Endothelial cell of umbilical vein (primary cell): ENCODE results near the gene ECPAS. TPM values are rescaled to one million over a fixed set of nuclear protein-coding genes. Genes with fewer than 3 reads are reported as not detected.

Source experiments
- BruUV-seq: library from RNA; stranded (reverse); fragments of 400-500 nt; replicated peaks from 2 replicates; lab custom pipeline; 2021; lab: Mats Ljungman, UMichigan
- CTCF ChIA-PET: fragments of 300-600, 350-600 bp; sonication (Branson Sonifier 250); formaldehyde crosslinking; loops from one replicate; lab custom pipeline; 2021; ENCODE audit warnings: antibody characterized with exemption, inconsistent platforms; lab: Charles Lee
- POLR2A ChIA-PET: fragments of 300-600, 350-600 bp; sonication (Branson Sonifier 250); formaldehyde crosslinking; loops from one replicate; lab custom pipeline; 2021; ENCODE audit warnings: antibody characterized with exemption, inconsistent platforms; lab: Charles Lee
- DNase-seq: peaks from one replicate; pipeline ENCODE4 v3.0.0-alpha.2; 2011; ENCODE audit warnings: low read depth, low spot score
- FAIRE-seq: peaks from 2 replicates; lab custom pipeline; 2011; peaks lifted over from hg19 to GRCh38; lab: Jason Lieb, UNC
- H2AFZ ChIP-seq: 2 replicates; pipeline ENCODE4 v1.6.0; 2012; ENCODE audit warnings: low read depth, low read length, control low read depth, inconsistent platforms
- H3K27ac ChIP-seq: 2 replicates; pipeline ENCODE4 v1.5.1; 2011; ENCODE audit warnings: low read depth, mild to moderate bottlenecking, control low read depth, low read length, moderate library complexity; ENCODE audit not compliant: insufficient read depth
- H3K27me3 ChIP-seq, 2 experiments: 2 replicates each; pipeline versions ENCODE4 v1.6.0 to v1.6.1; 2011; ENCODE audit warnings: low read length in 2 of 2, mixed read lengths in 1 of 2; ENCODE audit not compliant: control insufficient read depth in 2 of 2, insufficient read depth in 2 of 2
- H3K36me3 ChIP-seq, 2 experiments: 2 replicates in 1 of 2; 3 replicates in 1 of 2; pipeline ENCODE4 v1.5.1; 2011; ENCODE audit warnings: low read length in 2 of 2, mild to moderate bottlenecking in 1 of 2, moderate library complexity in 1 of 2; ENCODE audit not compliant: control insufficient read depth in 2 of 2, insufficient read depth in 2 of 2; ENCODE audit errors: extremely low read depth in 1 of 2
- H3K4me1 ChIP-seq: 3 replicates; pipeline ENCODE4 v1.5.1; 2011; ENCODE audit warnings: mild to moderate bottlenecking, low read length; ENCODE audit not compliant: control insufficient read depth, insufficient read depth; ENCODE audit errors: extremely low read depth
- H3K4me2 ChIP-seq: 2 replicates; pipeline ENCODE4 v1.6.1; 2011; ENCODE audit warnings: low read length, control low read depth, mixed read lengths; ENCODE audit not compliant: insufficient read depth
- H3K4me3 ChIP-seq, 3 experiments: fragments of 200-600 bp in 1 of 3; sonication (generic), shearing (Covaris generic) in 1 of 3; replicated peaks in 1 of 3; 2 replicates each; pipeline ENCODE4 v1.5.1; 2011 to 2016; ENCODE audit warnings: control low read depth in 3 of 3, low read length in 3 of 3, mild to moderate bottlenecking in 2 of 3, inconsistent platforms in 1 of 3, low read depth in 1 of 3, moderate library complexity in 1 of 3; ENCODE audit not compliant: insufficient read depth in 1 of 3
- H3K79me2 ChIP-seq: 2 replicates; pipeline ENCODE4 v1.6.0; 2012; ENCODE audit warnings: low read length, inconsistent platforms; ENCODE audit not compliant: control insufficient read depth, insufficient read depth
- H3K9ac ChIP-seq: replicated peaks from 2 replicates; pipeline ENCODE3; 2011; ENCODE audit warnings: low read length, control low read depth; ENCODE audit not compliant: insufficient read depth; ENCODE audit errors: extremely low read depth
- H3K9me1 ChIP-seq: replicated peaks from 3 replicates; pipeline ENCODE4 v1.6.0; 2011; ENCODE audit warnings: mild to moderate bottlenecking, low read length; ENCODE audit not compliant: control insufficient read depth, insufficient read depth; ENCODE audit errors: extremely low read depth
- H3K9me3 ChIP-seq: replicated peaks from 2 replicates; pipeline ENCODE4 v1.5.1; 2012; ENCODE audit warnings: low read length, inconsistent platforms; ENCODE audit not compliant: control insufficient read depth, insufficient read depth
- H4K20me1 ChIP-seq: replicated peaks from 2 replicates; pipeline ENCODE3; 2011; ENCODE audit warnings: mild to moderate bottlenecking, low read length; ENCODE audit not compliant: control insufficient read depth, insufficient read depth; ENCODE audit errors: extremely low read depth
- CTCF ChIP-seq, 2 donors: IDR thresholded peaks; 1 replicate in 1 of 2; 2 replicates in 1 of 2; pipeline ENCODE4 v1.5.1; 2011; ENCODE audit warnings: low read length in 2 of 2, mild to moderate bottlenecking in 2 of 2, moderate library complexity in 2 of 2, control low read depth in 1 of 2, inconsistent platforms in 1 of 2, low read depth in 1 of 2; ENCODE audit not compliant: insufficient read depth in 1 of 2; ENCODE audit errors: extremely low read depth in 1 of 2
- EZH2 ChIP-seq: IDR thresholded peaks from 2 replicates; pipeline ENCODE4 v1.6.1; 2012; ENCODE audit warnings: borderline replicate concordance, low read depth, mild to moderate bottlenecking, moderate library complexity, low read length, inconsistent platforms; ENCODE audit not compliant: severe bottlenecking
- FOS ChIP-seq: IDR thresholded peaks from 2 replicates; pipeline ENCODE4 v1.6.1; 2011; ENCODE audit warnings: mild to moderate bottlenecking, low read length, moderate library complexity, borderline replicate concordance; ENCODE audit not compliant: insufficient read depth
- JUN ChIP-seq: IDR thresholded peaks from 2 replicates; pipeline ENCODE4 v1.6.1; 2011; ENCODE audit warnings: borderline replicate concordance, low read depth; ENCODE audit not compliant: insufficient read length, insufficient read depth
- MAX ChIP-seq: IDR thresholded peaks from 2 replicates; pipeline ENCODE4 v1.6.1; 2011; ENCODE audit not compliant: insufficient read depth, insufficient read length
- MYC ChIP-seq: IDR thresholded peaks from one replicate; pipeline ENCODE4 v1.6.1; 2011; ENCODE audit warnings: mild to moderate bottlenecking, low read depth, low read length
- POLR2A ChIP-seq: IDR thresholded peaks from 2 replicates; pipeline ENCODE4 v1.6.1; 2012; ENCODE audit warnings: low read depth, mild to moderate bottlenecking, control low read depth, low read length
- POLR2AphosphoS5 ChIP-seq: IDR thresholded peaks from 2 replicates; pipeline ENCODE4 v1.6.1; 2012; ENCODE audit warnings: low read depth, mild to moderate bottlenecking, control low read depth, low read length, moderate library complexity; ENCODE audit not compliant: insufficient read depth
- dilution Hi-C: fragments of 300-500 bp; cut with MboI; formaldehyde crosslinking; loops from one replicate; pipeline ENCODE4 v1.15.0; 2019; ENCODE audit warnings: low sequenced_read_pairs; ENCODE audit not compliant: extremely low pct_ligation_motif_present
- intact Hi-C: fragments of 100-400 bp; cut with micrococcal nuclease; formaldehyde crosslinking; loops from one replicate; pipeline ENCODE4 v1.10.0; 2022
- polyA plus RNA-seq, 4 experiments: library from polyadenylated mRNA; depleted of rRNA in 3 of 4; stranded (reverse) in 3 of 4; unstranded in 1 of 4; fragments of >200 nt; gene quantifications; 2 replicates each; pipeline versions ENCODE4 v1.2.1 to v1.2.3, GENCODE V29; 2011 to 2012; ENCODE audit warnings: missing spikeins in 1 of 4
- total RNA-seq: library from RNA; stranded (reverse); gene quantifications from 2 replicates; pipeline ENCODE4 v1.2.3, GENCODE V29; 2021

The ECPAS gene
- total and polyA plus RNA-seq, 2 donors (not counting 3 experiments of a cell fraction or from before 2014, with no cell fraction given), result 17.9 to 89.3 TPM

- H3K36me3 ChIP-seq, result no peaks in the 10 kb centered on the region
- POLR2A ChIA-PET, result no interaction called here
- peaks cover 98% of the 10 kb centered on the region for H3K79me2 ChIP-seq
- H3K27ac ChIP-seq, result no peak overlapping the region
- no peaks in the 10 kb centered on the region for H3K4me1 ChIP-seq
- no peaks in the 10 kb centered on the region for H3K9me1 ChIP-seq
- no TSS peak for BruUV-seq
- H3K4me2 ChIP-seq, result no peak overlapping the region
- no peak overlapping the region for H3K4me3 ChIP-seq
- dilution Hi-C loops (no loop called here), intact Hi-C loops (no loop called here)
- CTCF ChIA-PET, result interaction anchor here (1.3 to 2.9 kb wide), 2 partner anchors 13 to 34 kb away, joined by 3 to 7 read pairs; no protein-coding TSS in a partner anchor
- FAIRE-seq (no peak), DNase-seq (no peak)
- no peaks in the 10 kb centered on the region for H3K9me3 ChIP-seq
- H3K9ac ChIP-seq, result no peak overlapping the region
- no peaks in the 10 kb centered on the region for H3K27me3 ChIP-seq
- H2AFZ ChIP-seq, result no peak overlapping the region
- peaks cover 7% of the 10 kb centered on the region for H4K20me1 ChIP-seq
- TF ChIP-seq MYC, result no peak
- TF ChIP-seq POLR2A, result no peak
- no peak for TF ChIP-seq JUN
- TF ChIP-seq EZH2, result no peak
- TF ChIP-seq POLR2AphosphoS5, result no peak
- TF ChIP-seq FOS, result no peak
- TF ChIP-seq CTCF (IDR thresholded peaks at IDR 0.05; ENCODE audit: extremely low read depth in 1 of 2, insufficient read depth in 1 of 2, low read depth in 1 of 2, low read length in 2 of 2), result no peak
- TF ChIP-seq MAX, result no peak
These were observed 9.8 kb downstream of the ECPAS start for GRCh38 chr9:111474385-111474784.
